Measurements from ENCODE around the gene BBIP1.

BBIP1 gene, protein sequence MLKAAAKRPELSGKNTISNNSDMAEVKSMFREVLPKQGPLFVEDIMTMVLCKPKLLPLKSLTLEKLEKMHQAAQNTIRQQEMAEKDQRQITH

DNA sequence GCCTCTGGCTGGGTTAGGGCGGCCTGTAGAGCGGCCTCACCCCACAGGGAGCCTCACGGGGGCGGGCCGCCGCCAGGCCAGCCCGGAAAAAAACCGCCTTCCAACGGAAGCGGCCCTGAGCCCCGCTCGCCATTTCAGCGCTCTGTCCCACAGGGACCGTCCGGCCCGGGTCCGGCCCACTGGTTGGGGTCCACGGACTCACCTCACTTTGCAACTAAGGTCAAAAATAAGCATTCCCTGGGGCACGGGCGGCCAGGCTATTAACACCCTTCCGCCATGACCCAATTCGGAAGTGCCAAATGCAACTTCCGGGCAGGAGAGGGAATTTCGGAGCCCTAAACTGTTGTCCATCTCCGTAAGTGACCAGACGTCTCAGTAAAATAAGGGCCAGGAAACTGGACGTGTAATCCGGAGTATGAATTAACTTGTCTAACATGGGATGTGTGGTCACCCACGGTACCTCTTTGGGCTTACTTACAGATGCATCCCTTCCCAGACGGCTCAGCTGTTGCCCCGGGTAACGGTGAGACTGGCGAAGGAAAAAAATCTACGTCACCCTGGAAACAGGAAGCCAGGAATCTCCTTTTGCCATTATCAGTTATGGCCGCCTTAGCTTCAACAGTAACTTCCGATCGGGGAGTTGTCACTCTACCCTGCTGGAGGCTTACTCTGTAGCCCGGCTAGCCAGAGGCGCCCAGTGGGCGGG, at the start of gene BBIP1:
Gene BBIP1 (minus strand): TSS at position 538 of the 706 bp plus-strand sequence. CDS start 1,023 bp downstream, outside the sequence.
- DNase-seq: no peak

DNA sequence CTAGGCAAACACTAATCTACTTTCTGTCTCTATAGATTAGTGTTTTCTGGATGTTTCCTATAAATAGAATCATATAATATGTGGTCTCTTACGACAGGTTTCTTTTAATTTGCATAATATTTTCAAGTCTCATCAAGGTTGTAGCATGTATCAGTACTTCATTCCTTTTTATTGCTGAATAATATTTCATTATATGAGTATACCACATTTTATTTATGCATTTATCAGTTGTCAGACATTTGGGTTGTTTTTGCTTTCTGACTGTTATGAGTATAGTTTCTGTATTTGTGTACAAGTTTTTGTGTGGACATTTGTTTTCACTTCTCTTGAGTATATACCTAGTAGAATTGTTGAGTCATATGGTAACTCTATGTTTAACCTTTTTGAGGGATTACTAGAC, 48.7 kb upstream of the BBIP1 start:
- DNase-seq: no peak

DNA sequence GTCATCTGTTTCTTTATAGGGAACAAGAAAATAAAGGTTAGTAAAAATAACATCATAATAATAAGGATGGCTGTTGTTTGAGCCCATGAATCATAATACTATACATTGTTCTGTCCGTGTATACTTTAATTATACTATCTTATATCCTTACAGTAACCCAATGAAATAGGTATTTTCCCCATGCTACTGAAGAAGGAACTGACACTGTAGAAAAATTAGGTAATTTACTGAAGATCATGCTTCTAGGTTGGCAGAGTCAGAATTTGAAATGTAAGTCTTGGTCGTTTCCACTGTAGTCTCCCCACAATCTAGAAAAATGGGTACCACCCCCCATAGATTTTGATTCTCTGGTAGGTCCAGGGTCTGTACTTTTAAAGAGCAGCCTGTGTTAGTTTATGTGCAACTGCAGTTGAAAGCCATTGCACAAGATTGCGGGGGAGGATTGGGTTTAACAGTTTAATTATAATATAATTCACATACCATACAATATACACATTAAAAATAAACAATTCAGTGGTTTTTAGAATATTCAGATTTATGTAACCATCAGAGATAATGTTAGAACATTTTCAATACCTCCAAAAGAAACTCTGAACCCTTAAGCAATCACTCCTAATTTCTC, 48.1 kb upstream of the BBIP1 start:
- no peak for DNase-seq

DNA sequence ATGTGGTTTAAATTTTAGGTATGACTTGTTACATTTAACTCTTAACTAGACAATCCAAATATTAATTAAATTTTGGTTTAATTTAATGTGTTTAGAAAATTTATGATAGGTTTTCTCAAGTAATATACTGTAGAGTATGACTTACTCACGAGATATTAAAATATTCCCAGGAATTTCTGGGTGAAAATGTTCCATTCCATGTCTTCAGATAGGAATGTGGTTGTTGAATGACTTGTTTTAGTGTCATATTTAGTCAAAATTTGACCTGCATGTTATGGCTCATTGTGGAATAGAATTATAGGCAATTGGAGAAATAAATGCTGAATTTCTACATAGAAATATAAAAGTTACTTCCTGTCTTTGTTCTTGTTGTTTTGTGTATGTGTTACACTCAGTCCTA, 47.2 kb upstream of the BBIP1 start:
- no peak for DNase-seq

DNA sequence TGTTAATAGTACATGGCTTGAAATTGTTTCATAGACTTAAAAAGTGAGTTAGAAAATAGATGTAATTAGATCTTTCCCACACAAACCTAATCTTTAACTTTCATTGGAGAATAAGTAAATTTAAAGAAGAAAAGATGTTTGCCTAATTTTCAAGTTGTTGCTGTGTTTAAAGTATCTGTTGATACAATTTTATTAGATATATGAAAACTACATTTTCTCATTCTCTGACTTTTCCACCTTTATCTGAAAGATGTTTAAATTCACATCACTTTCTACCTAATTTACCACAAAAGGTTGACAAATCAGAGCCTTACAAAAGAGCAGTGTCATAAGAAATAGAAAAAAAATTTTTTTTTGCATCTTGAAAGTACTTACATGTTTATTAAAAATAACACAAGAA, 46.2 kb upstream of the BBIP1 start:
- DNase-seq: no peak

DNA sequence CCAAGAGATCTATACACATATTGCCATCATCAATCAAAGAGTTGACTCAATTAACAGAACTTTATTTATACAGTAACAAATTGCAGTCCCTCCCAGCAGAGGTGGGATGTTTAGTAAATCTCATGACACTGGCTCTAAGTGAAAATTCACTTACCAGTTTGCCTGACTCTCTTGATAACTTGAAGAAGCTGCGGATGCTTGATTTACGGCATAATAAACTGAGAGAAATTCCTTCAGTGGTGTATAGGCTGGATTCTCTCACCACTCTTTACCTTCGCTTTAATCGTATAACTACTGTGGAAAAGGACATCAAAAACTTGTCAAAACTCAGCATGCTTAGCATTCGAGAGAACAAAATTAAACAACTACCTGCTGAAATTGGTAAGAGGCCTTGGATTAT, 45.7 kb upstream of the BBIP1 start:
- DNase-seq: no peak

DNA sequence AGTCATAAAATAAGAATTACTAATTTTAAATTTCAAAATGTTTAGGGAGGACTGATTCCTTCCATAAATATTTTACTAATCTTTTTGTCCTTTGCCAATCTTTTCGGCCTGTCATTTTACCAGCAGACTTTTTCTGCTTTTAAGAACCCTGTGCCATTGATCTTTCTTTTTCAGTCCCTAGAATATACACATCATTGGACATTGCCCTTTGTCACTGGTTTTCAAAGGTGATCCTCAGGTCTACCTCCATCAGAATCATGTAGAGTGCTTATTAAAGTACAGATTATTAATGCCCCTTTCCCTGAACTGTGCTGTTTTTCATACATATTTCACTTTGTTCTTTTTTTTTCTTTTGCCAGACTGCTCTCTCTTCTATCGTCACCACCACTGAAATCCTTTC, 44.2 kb upstream of the BBIP1 start:
- no peak for DNase-seq

DNA sequence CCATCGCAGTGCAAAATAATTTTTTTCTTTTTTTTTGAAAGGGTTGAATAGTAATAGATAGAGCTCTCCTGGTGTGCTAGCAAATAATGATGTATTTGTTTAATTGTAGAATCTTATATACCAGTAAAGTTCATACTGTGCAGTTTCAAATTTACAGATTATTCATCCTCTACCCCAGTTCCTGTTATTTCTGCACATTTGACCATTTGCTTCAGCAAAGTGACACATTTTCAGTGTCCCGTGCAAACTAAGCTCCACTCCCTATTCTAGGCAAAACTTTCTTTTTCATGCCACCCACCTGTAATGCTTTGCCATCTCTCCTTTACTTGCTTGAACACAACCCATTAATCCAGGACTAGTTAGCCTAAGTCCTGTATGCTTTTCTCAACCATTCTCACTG, 43.5 kb upstream of the BBIP1 start:
- no peak for DNase-seq

DNA sequence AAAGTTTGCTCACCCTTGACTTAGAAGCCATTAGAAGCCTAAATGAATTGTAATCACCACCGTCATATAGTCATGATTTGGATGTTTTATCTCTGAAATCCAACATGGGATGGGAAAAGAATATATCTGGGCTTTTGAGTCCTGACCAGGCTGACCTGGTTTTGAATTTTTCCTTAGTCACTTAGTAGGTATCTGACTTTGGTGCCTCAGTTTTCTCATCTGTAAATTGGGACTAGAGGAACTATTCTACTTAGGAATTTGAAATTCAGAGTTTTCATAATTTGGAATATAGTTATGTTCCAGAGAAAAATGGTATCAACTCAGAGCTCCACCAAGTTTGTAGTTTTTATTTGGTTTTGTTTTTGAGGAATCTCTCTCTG, 41.3 kb upstream of the BBIP1 start:
- DNase-seq: no peak

DNA sequence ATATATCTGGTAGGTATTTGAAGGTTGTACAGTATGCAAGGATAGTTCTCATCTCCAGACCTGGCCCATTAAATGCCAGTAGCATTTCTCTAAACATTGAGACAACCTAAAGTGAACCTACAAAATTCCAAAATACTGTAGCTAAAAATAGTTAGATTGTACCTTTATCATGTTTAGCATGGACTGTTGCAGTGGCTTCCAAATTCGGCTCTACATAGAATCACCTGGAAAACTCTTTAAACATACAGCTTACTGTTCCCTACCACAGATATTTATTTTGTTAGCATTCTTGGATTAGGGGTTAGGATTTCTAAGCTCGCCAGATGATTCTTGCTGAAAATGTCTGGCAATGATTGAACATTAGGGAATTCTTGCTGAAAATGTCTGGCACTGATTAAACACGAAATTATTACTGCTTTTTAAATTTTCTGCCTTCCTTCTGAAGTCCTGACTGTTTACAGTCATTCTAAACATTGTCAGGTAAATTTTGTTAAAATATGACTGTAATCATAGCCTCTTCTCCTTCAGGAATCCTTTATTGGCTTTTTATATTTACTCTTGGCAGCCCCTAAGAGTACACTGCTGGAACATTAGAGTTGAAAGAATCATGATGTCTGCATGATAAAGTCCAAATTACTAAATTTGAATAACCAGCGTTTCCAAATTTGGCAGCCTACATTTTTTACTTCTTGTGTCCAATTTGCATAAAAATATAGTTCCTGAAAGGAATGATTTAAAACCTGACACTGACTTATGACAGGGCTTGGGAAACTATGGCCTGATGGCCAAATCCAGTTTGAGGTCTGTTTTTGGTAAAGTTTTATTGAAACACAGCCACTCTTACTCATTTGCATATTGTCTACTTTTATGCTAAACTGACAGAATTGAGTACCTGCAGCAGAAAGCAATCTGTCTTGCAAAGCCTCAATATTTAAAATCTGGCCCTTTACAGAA, 40.7 kb upstream of the BBIP1 start:
- no peak for DNase-seq

DNA sequence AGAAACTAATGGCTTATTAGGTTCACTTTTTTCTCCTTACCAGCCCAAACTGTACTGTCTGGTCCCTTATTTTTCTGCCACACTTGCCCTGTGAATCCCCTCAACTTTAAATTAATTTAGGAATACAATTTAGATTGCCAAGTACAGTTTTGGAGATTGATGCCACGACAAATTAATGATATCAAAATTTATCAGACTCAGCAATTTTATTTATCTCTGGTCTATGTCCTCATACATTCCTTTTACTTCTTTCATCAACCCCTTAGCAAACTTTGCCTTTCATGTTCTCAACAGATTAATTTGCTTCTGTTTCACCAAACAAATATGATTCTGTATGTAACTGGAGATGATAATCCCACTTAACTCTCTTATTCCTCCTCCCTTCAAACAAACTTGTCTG, 38.6 kb upstream of the BBIP1 start:
- no peak for DNase-seq

DNA sequence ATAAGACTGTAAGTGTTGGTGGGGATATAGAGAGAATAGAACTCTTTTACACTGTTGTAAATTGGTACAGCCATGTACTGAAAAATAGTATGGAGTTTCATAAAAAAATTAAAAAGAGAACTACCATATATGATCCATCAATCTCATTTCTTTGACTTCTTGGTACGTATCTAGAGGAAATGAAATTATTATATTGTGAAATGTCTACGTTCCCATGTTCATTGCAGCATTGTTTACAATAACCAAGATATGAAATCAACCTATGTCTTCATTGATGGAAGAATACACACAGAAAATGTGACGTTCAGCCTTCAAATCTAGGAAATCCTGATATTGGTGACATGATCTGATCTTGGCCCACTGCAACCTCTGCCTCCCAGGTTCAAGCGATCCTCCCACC, 32.4 kb upstream of the BBIP1 start:
- DNase-seq: no peak

DNA sequence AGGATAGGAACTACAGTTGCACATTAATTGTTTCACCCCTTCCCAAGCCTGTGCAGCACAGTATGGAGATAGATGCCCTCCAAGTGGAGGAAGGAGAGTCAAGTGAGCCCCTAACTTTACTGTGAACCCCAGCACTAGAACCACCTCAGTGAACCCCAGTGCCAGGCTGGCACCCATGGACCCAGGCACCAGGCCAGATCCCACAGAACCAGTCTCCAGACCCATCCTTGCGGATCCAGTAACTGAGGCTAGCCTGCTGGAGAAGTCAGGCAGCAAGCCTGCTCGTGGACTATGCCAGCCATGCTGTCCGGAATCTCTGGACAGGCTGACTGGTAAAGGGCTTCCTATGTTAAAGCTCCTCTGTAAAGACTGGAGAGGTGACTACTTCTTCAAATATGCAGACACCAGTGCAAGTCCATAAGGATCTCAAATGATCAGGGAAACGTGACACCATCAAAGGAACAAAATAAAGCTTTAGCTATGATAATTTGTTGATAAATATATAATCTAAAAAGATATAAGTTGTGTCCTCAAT, 28.1 kb upstream of the BBIP1 start:
- DNase-seq: no peak

DNA sequence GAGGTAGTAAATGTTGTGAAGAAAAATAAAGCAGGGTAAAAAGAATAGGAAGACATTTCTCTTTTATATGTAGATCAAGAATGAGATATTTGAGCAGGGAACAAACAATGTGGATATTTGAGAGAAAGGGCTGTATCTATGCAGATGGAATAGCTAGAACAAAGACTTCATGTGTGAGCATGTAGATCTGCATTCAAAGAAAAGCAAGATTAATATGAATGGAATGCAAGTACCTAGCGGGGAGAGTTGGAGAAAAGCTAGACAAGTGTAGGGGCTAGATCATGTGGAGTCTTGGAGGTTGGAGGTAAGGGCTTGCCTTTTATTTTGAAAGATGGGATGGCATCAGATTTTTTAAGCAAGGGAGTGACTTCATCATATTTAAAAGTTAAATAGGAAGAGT, 27.5 kb upstream of the BBIP1 start:
- no peak for DNase-seq

DNA sequence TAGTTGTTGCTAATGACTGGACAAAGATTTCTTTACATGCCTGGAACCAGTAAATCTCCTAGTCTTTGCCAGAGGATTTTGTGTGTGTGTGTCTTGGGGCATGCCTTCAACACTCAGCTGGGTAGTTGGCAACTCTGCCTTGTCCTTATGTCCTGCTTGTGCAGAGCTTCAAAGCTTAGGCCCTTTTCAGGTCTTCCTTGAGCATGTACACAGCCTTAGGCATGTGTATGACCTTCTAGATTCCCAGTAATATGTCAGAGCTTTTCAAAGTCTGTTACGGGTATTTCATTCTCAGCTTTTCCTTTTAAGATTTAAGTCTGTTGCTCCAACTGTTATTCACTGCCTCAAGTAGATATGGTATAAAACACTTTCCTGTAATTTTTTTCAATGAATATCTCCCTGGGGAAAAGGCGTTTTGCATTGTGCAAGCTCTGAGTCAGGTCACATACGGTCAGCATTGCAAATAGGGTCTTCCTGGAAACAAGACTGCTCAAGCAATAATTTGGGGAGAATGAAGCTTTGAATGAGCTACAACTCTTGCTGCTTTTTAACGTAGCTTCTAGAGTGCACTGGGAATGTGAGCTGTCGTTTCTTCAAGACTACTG, 25.9 kb upstream of the BBIP1 start:
- DNase-seq: no peak

DNA sequence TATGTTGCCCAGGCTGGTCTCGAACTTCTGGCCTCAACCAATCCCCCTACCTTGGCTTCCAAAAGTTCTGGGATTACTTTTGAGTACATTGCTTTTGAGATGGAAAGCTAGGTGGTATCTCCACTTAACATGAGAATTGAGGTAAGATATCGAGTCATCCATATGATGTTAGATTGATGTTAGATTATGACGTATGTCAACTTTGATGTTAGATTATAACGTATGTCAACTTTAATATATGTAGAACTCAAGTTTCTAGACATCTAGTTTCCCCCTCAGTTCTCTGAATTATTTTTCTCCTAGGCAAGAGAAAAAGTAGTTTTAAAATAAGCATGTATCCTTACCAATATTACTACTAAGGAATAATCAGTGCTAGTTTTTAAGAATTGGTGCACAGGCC, 20.4 kb upstream of the BBIP1 start:
- no peak for DNase-seq

DNA sequence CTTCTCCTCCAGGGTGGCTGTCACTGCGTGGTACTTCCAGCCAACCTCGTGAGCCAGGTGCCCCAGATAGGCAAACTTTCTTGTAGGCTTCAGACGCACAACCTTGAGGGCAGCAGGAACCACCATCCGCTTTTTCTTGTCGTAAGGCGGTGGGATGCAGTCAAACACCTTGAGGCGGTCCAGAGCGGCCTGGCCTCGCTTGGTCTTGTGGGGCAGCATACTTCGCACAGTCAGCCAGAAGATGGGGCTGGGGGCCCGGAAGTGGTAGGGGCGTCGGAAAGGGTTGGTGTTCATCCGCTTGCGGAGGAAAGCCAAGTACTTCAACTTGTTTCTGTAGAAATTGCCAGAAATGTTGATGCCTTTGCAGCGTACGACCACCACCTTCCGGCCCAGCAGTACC, 17.8 kb upstream of the BBIP1 start:
- no peak for DNase-seq

DNA sequence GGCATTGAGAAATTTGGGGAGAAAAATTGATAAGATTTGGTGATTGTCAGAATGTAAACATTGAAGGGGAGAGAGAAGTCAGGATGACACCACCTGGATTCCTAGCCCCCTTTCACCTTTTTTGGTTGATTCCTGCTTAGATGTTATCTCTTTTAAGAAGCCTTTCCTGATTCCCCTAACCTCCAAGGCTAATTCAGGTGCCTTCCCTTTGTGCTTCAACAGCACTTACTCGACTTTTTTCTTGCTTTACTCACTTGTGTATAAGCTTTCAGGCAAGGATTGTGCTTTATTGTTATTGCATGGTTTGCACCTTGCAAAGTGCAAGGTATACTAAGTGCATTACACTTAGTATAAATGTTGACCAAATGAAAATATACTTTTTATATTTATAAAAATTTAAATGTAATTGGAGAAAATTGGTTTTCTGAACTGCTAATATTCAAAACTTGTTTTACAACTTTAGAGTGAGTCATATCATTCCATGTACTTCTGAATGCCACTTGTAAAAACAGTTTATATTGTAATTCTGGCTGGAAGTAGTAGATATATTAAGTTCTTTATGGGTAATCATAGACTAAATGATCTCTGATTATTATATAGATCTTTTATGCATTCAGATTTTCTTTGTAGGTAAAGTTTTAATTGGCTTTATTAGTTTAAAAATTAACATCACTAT, 13.7 kb upstream of the BBIP1 start:
- DNase-seq: no peak

DNA sequence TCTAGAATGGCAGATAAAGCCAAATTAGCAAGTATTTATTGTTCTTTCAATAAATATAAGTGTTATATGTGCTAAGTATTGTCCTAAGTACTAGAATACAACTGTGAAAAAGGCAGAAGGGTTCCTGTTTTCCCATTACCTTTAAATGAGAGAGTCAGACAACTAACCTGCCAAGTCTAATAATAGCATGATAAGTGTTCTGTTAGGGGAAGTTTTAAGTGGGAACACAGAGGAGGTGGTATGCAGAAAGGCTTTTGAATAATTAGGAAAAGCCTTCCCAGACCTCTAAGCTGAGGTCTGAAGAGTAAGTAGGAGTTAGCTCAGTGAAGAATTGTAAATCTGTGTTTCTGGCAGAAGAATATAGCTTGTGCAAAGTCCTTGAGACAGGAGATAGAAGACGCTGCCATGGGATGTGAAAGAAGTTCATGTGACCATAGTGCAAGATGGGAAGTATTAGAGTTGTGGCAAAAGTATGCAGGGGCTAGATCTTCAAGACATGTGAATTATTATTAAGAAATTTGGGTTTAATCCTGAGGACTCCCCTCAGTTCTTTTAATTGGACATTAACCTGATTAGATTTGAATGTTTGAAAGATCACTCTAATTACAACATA, 12.9 kb upstream of the BBIP1 start:
- DNase-seq: no peak

DNA sequence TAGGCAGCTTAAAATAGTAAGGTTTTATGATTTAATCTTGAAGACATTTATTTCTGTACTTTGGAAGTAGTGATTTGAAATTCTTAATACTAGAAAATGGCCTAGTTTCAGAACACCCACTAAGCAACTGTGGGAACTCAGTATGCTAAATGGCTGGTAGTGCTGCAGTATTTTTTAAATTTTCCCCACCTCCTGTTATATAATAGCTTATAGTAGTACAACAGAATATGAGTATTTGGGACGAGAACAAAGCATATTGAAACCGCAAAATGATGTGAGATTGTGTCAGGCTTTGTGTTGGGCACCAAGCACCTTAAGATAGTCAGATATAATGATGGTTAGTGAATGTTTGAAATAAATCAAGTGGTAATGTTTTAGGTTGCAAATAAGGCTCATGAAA, 8.5 kb upstream of the BBIP1 start:
- DNase-seq: no peak

DNA sequence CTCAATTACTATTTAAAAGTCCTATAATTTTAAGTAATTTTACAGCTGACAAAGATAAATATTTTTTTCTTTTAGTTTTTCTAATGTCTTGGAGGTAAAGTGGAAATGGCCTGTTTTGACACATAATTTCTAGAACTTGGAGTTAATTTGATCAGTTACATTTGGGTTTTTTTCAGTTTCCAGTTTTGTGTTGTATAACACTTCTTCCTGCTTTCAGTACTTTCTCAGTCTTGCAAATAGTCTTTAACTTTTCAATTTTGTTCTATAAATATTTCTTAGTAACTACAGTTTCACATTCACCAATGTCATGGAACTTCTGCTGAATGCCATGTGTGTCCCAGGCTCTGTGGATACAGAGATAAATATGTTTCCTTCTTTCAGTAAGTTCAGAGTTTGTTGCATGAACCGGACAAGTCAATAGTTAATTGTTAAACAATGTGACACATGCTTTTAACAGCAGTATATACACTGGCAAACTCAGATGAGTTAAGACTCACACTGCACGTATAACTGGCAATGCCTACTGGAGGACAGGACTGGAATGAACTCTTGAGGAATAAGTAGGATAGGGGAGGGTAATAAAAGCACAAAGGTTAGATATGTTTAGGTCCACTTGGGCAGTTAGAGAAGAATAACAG, 5.0 kb upstream of the BBIP1 start:
- DNase-seq: no peak

All from CD4-positive, alpha-beta T cell treated with Interleukin-1 beta for 1 hour (primary cell).